Measurements from ENCODE around the gene NUDT16L1.
"Not testable (repeated sequence)": the region's sequence is repeated elsewhere in the genome, so short reads cannot be mapped to it uniquely, and the experiment has no call there.

NUDT16L1 gene

DNA sequence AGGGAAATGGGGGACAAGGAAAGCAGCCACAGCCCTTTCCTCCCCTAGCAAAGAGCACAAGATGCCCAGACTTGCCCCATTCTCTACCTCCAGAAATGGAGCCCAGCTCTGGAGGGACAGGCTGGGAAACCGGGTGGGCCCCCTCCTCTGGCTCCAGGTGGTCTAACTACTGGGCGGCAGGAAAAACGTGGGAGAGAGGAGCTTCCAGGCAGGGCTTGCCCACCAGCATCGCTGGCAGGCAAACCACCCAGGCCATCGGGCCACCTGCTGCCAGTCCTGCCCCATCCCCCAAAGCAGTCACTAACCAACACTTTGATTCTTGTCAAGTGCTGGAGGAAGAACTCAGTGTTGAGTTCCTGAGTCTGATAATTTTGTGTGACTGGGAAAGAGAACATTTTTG lies 25.1 kb downstream of the NUDT16L1 start:
- no peak for DNase-seq (ENCODE audit: low spot score)

DNA sequence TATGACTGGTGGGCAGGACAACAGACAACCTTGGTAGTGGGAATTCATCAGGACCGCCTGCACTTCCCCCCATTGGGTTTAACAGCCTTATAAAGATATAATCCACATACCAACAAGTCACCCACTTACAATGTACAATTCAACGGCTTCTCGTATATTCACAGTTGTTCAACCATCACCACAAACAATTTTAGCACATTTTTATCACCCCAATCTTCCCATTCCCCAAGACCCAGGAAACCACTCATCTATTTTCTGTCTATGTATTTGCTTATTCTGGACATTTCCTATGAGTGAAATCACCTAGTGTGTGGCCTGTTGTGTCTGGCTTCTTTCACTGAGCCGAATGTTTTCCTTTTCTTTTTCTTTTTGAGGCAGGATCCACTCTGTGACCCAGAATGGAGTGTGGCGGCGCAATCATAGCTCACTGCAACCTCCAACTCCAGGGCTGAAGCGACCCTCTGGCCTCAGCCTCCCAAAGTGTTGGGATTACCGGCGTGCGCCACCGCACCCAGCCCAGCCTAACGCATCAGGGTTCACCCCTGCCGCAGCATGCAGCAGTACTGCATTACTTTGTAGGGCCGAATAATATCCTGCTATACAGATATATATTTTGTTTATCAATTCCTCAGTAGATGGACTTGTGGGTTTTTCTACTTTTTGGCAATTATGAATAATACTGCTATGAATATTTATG lies 29.9 kb downstream of the NUDT16L1 start:
- DNase-seq (ENCODE audit: low spot score), result no peak

DNA sequence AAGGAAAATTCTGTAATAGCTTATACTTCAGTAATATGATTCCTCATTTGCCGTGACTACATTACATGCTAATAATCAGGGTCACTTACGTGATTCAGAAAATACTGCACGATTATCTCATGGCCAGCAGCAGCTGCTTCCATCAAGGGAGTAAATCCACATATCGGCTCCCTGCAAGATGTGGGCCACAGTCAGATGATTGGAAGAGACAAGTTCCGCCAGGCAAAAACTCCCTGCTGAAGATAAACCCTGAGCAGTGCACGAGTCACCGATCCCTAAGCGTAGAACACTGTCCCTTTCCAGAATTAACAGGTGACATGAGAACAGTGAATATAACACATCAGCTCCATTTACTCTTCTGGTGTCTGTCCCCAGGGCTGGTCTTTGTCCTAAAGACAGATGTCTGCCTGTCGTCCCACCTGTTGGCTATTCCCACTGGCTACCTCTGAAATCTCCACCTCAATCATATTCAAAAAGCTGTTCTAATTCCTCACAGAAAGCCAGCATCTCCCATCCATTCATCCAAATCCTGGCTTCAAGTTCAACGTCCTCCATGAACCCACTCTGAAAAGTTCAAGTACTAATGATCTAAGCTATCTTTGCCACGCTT lies 31.4 kb downstream of the NUDT16L1 start:
- DNase-seq (ENCODE audit: low spot score), result no peak

DNA sequence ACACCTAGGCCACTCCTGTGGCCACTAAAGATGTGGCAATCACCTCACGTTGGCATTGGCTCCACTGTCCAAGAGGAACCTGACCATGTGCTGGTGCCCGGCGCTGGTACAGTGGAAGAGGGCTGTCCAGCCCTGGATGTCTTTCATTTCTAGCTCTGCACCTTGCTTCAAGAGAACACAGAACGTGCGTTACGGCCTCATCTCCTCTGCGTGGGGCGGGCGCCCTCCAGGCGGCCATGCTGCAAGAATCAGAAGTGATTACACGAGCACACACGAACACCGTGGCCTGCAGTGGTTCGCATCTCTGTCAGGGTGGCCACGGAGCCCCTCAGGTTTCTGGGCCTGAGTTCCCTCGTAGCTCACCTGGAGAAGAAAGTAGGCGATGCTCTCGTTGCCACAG lies 33.3 kb downstream of the NUDT16L1 start:
- DNase-seq (ENCODE audit: low spot score), result no peak

DNA sequence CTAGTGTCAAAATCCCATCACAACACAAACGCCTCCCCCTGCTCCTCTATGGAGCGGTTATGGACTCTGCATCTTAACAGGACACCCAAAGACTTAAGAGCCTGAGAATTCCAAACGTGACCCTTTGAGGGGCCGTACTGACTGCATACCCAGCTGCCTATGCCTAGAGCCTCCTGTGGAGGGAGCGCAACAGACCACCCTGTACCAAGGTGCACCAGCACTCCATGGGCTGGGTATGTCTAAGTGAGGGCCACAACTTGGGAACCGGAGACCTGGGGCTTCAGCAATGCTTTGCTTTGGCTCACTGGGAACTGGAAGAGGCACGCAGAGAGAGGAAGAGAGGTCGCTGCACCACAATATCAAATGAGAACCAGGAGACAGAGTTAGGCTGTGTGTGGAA lies 35.3 kb downstream of the NUDT16L1 start:
- no peak for DNase-seq (ENCODE audit: low spot score)

DNA sequence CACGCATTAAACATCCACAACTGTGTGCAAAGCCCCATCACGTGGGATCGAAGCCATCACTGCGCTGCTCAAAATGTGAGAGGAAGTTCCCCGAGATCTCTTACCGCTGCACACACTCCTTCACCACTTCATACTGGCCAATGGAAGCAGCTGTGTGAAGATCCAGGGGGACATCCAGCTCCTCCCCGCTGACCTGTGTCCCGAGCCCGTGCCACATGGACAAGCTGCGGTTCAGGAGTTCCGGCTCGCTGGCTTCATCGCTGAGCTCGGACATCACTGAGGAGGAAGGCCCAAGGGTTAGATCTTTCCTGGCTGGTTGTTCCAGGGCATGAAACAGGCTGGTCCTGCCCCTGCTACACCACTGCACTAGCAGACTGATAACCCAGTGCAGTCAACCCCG lies 36.5 kb downstream of the NUDT16L1 start:
- no peak for DNase-seq (ENCODE audit: low spot score)

DNA sequence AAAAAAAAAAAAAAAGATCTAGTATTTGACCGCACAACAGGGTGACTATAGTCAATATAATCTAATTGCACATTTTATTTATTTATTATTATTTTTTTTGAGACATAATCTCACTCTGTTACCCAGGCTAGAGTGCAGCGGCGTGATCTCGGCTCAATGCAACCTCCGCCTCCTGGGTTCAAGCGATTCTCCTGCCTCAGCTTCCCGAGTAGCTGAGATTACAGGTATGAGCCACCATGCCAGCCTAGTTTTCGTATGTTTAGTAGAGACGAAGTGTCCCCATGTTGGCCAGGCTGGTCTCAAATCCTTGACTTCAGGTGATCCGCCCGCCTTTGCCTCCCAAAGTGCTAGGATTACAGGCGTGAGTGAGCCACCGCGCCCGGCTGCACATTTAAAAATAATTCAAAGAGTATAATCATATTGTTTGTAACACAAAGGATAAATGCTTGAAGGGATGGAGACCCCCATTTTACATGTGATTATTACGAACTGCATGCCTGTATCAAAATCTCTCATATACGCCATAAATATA lies 39.9 kb downstream of the NUDT16L1 start:
- DNase-seq (ENCODE audit: low spot score), result no peak

DNA sequence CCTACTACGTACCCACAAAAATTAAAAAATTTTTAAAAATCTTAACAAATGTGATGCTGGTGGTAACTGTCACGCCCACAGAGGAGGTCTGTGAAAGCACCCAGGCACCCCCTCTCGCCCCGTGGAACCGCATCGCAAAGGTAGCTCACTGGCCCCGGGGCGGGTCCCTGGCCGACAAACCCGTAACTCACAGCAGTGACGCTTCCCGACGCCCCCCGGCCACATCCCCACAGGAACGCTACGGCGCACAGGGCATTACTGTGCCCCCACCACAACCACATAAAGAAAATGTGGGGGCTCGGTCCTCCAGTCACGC lies 40.3 kb downstream of the NUDT16L1 start:
- DNase-seq (ENCODE audit: low spot score), result no peak

DNA sequence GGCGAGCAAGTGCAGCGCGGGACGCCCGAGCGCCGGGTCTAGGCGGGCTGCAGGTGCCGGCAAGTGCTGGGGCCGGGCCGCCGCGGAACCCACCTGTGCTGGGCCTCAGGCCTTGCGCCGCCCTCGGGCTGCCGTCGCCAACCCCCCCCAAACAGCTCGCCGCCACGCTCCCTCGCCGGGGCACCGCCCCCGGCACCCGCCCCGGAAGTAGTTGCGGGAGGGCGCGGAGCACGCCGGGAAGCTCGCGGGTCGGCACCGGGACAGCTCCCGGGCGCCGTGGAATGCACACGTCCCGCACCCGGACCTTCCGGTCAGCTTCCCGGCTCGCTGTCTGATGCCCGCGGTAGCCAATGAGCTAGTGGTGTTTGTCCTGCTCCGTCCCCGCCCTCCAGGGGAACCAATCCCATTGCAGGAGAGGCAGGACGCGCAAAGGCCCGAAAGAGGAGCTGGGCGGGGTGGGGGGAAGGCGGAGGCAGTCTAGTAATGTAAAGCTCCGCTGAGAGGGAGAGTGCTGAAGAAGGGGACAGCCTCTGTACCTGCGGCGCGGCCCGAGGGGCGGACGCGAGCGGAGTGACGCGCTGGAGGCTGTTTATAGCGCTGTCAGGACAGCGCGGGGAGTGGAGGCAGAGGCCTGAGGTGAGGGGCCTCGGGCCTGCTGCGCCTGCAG lies 40.8 kb downstream of the NUDT16L1 start, which contains the start of the genes ANKS3 and DNAAF8:
Gene ANKS3 (minus strand): TSS at position 209 of the 667 bp plus-strand sequence. CDS start 4,122 bp downstream, outside the sequence.
Gene DNAAF8 (plus strand): TSS at position 475 of the 667 bp plus-strand sequence. CDS start 1,978 bp downstream, outside the sequence.
- peak; percentile 94 for DNase-seq (ENCODE audit: low spot score)

DNA sequence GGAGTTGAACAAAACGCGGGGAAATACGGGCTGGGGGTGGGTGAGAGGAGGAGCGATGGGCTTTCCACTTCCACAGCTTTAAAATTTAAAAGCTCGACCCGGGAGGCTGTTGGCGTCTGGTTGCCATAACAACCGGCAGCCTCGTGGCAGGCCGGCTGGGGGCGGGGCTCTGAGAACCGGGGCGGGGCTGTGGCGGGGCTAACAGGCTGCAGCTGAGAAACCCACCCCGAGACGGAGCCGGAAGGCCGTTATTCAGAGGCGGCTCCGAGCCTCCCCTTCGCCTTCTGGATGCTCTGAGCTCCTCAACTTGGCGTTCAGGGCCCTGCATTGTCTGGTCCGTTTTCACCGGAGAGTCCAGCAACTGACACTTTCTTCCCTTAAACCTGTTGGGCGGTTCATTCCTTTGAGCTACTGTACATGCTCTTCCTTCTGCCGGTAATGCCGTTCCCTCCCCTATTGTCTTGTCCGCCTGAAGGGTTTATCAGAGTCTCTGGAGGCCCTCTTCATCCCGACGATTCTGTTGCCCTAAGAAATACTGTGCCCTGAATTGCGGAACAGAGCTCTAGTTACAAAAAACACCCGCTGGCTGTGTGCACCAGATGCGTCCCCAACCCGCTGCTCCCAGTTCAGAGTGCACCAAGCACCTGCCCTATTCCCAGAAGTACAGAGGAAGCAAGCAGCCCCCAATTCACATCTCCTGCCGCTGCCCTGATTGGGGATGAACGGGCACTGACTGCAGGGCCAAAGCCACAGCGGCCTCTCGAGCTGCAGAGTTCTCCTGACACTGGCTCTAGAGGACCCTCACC lies 41.6 kb downstream of the NUDT16L1 start:
- peak; percentile 63 for DNase-seq (ENCODE audit: low spot score)

DNA sequence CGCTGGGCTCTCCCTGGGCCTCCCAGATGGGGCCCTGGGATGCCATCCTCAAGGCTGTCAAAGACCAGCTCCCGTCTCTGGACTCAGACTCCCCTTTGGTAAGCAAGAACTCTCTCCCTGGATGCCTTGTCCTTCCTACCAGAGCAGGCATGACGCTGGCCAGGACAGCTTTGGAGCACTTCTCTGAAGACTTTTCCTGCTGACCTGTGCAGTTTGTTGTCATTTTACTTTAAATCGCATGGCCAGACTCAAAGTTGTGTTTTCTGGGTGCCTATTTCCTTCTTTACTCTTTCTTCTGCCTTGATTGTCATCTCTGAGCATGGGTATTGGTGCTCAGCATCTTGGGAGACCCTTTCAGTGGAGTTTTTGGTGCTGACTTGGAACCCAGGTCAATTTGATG lies 43.2 kb downstream of the NUDT16L1 start:
- no peak for DNase-seq (ENCODE audit: low spot score)

DNA sequence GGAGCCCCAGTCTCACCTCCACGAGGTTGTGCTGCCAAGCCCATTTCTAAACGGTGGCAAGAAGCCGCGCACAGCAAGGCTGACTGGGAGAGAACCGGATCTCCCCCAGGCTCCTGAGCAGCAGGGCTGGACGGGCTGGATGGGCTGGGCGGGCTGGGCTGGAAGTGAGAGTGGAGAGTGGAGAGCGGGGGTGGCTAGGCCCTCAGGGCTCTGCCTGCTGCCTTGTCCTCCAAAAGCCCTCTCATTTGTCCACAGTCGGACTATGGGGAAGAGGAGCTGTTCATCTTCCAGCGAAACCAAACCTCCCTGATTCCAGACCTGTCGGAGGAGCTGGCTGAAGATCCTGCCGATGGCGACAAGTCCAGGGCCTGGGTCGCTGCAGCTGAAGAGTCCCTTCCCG lies 44.2 kb downstream of the NUDT16L1 start:
- DNase-seq (ENCODE audit: low spot score), result no peak

DNA sequence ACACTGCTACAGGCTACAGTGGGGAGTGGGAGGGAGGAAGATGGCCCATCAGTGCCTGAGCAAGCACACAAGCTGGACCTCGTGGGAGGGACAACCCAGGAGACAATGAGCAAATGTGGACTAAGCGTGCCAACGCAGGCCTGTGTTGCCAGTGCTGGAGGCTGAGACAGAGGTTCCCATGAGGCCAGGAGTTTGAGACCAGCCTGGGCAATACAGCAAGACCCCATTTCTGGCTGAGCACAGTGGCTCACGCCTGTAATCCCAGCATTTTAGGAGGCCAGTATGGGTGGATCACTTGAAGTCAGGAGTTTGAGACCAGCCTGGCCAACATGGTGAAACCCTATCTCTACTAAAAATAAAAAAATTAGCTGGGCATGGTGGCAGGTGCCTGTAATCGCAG lies 45.0 kb downstream of the NUDT16L1 start:
- not testable (repeated sequence) for DNase-seq (ENCODE audit: low spot score)

DNA sequence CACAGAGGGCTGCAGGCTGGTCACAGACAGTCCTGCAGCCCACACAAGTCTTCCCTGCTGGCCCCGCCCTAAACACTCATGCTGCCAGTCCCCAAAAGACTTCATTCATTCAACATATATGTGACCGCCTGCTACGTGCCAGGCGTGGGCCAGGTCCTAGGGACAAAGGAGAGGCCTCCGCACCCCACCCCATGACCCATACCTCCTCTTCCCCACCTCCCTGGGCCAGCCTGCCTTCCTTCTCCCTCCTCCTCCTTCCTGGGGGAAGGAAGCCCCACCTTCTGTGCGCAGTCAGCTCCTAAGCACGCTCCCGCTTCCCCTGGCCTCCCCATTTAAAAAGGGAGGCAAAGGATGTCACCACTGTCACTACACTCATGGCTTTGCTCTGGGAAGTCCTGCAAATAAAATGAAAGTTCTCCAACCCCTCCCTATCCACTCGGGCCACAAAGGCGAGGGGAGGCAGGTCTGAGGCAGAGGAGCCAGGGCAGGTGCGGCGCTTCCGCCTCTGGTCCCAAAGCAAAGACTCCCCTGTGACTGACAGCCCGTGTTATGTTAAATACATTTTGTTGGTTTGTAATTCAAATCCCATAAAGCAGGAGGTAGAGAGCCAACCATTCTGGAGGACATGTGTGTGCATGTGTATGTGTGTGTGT lies 50.0 kb downstream of the NUDT16L1 start:
- DNase-seq (ENCODE audit: low spot score), result no peak

DNA sequence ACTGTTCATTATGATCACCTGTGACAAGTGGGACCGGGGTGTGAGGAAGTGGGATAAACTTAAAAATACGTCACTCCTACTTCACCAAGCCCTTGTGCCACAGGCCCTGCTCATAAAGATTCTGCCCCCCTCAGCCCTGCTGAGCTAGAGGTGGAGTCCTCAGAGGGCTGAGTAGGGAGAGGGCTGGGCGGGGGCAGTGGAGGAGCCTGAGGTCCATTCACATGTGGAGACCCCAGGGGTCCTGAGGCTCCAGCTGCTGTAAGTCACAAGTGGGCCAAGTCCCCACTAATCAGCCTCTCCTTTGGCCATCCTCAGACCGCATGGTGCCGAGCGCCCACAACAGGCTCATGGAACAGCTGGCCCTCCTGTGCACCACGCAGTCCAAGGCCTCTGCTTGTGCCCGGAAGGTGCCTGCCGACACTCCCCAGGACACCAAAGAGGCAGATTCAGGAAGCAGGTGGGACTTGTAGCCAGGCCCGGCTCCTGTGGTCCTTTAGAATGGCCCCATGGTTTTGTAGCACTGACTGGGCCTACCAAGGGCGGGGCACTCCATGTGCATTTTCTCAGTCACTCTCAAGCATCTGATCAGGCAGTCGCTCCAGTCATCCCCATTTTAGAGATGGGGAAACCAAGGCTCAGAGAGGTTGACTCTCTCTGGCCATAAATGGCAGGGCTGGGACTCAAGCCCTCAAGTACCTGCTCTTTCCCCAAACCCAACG lies 51.4 kb downstream of the NUDT16L1 start:
- DNase-seq (ENCODE audit: low spot score), result no peak

DNA sequence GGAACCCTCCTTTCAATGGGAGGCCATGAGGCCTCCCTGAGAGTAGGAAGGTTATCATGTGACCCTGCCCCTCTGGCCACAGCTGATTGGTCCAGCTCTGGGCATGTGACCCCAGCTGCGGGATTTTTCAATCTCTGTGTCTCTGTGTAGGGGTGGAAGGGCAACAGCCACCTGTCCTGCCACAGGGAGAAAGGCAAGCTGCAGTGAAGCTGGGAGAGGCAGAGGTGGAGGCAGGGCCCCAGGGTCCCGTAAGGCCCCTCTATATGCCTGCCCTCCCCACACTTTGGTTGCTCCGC lies 51.9 kb downstream of the NUDT16L1 start:
- DNase-seq (ENCODE audit: low spot score), result no peak
